ENCODE results near the gene CDC73. TPM values are rescaled to one million over a fixed set of nuclear protein-coding genes. Genes with fewer than 3 reads are reported as not detected.

The CDC73 gene
- total and polyA plus RNA-seq, 9 of the 15 experiments (the other 6 are each of a cell fraction or from before 2014, with no cell fraction given): 19.0 to 61.7 (median 30.1) TPM

DNA sequence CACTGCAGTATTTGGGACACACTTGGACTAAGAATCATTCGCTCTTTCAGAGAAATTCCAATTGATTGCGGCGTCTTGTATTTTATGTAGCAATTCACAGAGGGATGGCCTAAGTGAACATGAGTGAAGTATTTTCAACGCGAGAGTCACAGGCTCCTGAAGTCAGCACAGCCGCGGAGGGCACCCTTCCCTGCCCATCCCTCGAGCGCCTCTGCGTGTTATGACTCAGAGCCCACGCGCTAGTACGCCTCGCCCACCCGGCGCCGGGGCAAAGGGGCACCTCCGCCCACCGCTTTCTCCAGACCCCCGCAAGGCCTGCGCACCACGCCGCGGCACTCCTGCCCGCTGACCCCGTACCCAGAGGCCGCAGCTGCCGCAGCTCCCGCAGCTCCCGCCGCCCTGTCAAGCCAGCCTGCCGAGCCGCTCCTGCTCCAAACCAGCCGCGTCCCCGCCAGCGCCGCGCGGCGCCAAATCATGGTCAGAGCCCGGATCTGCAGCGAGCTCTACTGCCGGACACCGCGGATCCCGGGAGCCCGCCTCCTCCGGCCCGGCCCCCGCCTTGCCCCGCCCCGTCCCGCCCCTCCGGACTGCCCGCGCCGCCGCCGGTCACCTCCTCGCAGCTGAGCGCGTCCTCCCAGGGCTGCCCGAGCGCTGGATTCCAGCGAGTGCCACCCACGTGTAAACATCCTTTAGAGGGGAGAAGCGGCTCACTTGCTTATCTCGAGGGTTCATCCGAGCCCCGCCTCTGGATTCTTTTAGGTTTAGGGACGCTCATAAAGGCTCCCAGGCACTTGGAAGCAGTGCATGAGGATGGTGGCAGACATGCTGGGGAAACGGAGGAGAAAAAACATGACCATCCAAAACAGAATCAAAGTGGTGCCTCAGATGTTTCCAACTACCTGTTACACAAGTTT lies 16.7 kb upstream of the CDC73 start, which contains the start of gene GLRX2:
TSS of gene GLRX2 (minus strand) at position 508 of the 914 bp plus-strand sequence. CDS start at position 476, 32 bp downstream.
- Histone ChIP-seq H3K27ac (ENCODE audit: extremely low read depth, low read depth, low read length) (peak within 1 kb of the TSS; percentile 79), H3K4me2 (ENCODE audit: insufficient read depth, low read length) (peak within 1 kb of the TSS; percentile 82), H3K9ac (ENCODE audit: insufficient read depth in 1 of 2, low read depth in 2 of 2, low read length in 2 of 2) (peak within 1 kb of the TSS; percentile 83 to 94), H3K27me3 (ENCODE audit: control insufficient read depth in 2 of 2, insufficient read depth in 2 of 2, low read length in 2 of 2) (no peaks in the 10 kb centered on the region), H3K9me1 (ENCODE audit: control insufficient read depth, insufficient read depth, low read length) (no peaks in the 10 kb centered on the region), H3K4me3 (peak within 1 kb of the TSS; percentile 73), H4K20me1 (replicated peaks; ENCODE audit: control insufficient read depth, insufficient read depth, low read length) (no peaks in the 10 kb centered on the region), H3K36me3 (ENCODE audit: control insufficient read depth, insufficient read depth, low read length) (peaks cover 23% of the 10 kb centered on the region), H2AFZ (ENCODE audit: low read depth, low read length) (peak within 1 kb of the TSS; percentile 88), H3K9me3 (replicated peaks; ENCODE audit: control insufficient read depth, insufficient read depth, low read depth, low read length) (no peaks in the 10 kb centered on the region), H3K4me1 (replicated peaks in 1 of 2; ENCODE audit: control insufficient read depth in 2 of 2, insufficient read depth in 2 of 2, low read length in 2 of 2) (peaks cover 10 to 18% of the 10 kb centered on the region in 2 experiments; a peak in 4 of 5 replicates), H3K79me2 (ENCODE audit: control insufficient read depth, insufficient read depth, low read length) (peaks cover 40% of the 10 kb centered on the region)
- POLR2A ChIA-PET: interaction anchor here (0.7 to 4.9 kb wide), 11 partner anchors 8 to 855 kb away, joined by 3 to 29 read pairs (median 9); partner anchors contain the start of genes CDC73, RO60 and UCHL5
- FAIRE-seq (peak; percentile 70), ATAC-seq (peak; percentile 91), DNase-seq (ENCODE audit: extremely low read depth in 1 of 4, low spot score in 3 of 4) (peak; percentile 97 to 98 (median 98))
- under 1% methylated on average over 52 of the region's 73 CpGs for WGBS (ENCODE audit: insufficient coverage, low coverage, missing lambda C conversion rate)
- BruUV-seq (replicated peaks): no TSS peak
- in situ Hi-C loops (cut with MboI): no loop called here
- CTCF ChIA-PET (ENCODE audit: low intra/inter-chr PET ratio): no interaction called here
- intact Hi-C loops (cut with micrococcal nuclease): loop anchor here (1.0 to 2.0 kb wide), 4 partner anchors 8 to 46 kb away; partner anchors contain the start of genes RO60 and UCHL5
- 0 out of 2 replicates have a peak, but pooled peaks have one; percentile 60 for TF ChIP-seq FOXP1 (CRISPR knock-in tag; IDR thresholded peaks at IDR 0.05)
- no peak for TF ChIP-seq STAT5B (CRISPR knock-in tag; IDR thresholded peaks at IDR 0.05)
- TF ChIP-seq TEAD1 (CRISPR knock-in tag; IDR thresholded peaks at IDR 0.05): peak; percentile 37 to 56; a peak in 2 of 4 replicates
- peak; percentile 20; the same call in 1 of the 2 replicates for TF ChIP-seq CHD2 (IDR thresholded peaks at IDR 0.05; ENCODE audit: low read depth, low read length)
- peak; percentile 67 for TF ChIP-seq SMARCE1 (IDR thresholded peaks at IDR 0.05)
- TF ChIP-seq ZBTB1 (CRISPR knock-in tag; IDR thresholded peaks at IDR 0.05; ENCODE audit: borderline replicate concordance, low read depth): peak; percentile 95
- peak; percentile 37 for TF ChIP-seq DACH1 (IDR thresholded peaks at IDR 0.05; ENCODE audit: partially characterized antibody)
- peak; percentile 90 for TF ChIP-seq RBBP5 (IDR thresholded peaks at IDR 0.05; ENCODE audit: borderline replicate concordance, insufficient read depth, low read length, poor library complexity, severe bottlenecking)
- peak; percentile 24; the same call in 1 of the 2 replicates for TF ChIP-seq SIN3B (IDR thresholded peaks at IDR 0.05; ENCODE audit: low read depth)
- TF ChIP-seq, protein P1, sequence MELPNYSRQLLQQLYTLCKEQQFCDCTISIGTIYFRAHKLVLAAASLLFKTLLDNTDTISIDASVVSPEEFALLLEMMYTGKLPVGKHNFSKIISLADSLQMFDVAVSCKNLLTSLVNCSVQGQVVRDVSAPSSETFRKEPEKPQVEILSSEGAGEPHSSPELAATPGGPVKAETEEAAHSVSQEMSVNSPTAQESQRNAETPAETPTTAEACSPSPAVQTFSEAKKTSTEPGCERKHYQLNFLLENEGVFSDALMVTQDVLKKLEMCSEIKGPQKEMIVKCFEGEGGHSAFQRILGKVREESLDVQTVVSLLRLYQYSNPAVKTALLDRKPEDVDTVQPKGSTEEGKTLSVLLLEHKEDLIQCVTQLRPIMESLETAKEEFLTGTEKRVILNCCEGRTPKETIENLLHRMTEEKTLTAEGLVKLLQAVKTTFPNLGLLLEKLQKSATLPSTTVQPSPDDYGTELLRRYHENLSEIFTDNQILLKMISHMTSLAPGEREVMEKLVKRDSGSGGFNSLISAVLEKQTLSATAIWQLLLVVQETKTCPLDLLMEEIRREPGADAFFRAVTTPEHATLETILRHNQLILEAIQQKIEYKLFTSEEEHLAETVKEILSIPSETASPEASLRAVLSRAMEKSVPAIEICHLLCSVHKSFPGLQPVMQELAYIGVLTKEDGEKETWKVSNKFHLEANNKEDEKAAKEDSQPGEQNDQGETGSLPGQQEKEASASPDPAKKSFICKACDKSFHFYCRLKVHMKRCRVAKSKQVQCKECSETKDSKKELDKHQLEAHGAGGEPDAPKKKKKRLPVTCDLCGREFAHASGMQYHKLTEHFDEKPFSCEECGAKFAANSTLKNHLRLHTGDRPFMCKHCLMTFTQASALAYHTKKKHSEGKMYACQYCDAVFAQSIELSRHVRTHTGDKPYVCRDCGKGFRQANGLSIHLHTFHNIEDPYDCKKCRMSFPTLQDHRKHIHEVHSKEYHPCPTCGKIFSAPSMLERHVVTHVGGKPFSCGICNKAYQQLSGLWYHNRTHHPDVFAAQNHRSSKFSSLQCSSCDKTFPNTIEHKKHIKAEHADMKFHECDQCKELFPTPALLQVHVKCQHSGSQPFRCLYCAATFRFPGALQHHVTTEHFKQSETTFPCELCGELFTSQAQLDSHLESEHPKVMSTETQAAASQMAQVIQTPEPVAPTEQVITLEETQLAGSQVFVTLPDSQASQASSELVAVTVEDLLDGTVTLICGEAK (IDR thresholded peaks at IDR 0.05): 0 out of 2 replicates have a peak, but pooled peaks have one; percentile 48
- TF ChIP-seq, protein P1 (CRISPR knock-in tag; IDR thresholded peaks at IDR 0.05): no peak
